Measurements from ENCODE around the gene PIGBOS1. TPM values are rescaled to one million over a fixed set of nuclear protein-coding genes. Genes with fewer than 3 reads are reported as not detected.

Gene PIGBOS1, protein sequence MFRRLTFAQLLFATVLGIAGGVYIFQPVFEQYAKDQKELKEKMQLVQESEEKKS
- total RNA-seq (10 to 100 TPM in 6 of 7 donors, 1 to 10 TPM in 1; 8.9 to 28.4 (median 15.1) TPM), polyA plus RNA-seq (10 to 100 TPM; 24.3 to 32.9 (median 26.4) TPM)
- long read RNA-seq, donor 1, transcript PIGBOS1-201 (2 exons, 866 nt) = major isoform, 7 of 15 reads
- long read RNA-seq, donor 1, partial matches to known transcripts = 7 of 15 reads
- long read RNA-seq, donor 1, other reads (novel, unspliced or antisense) = 0 of 15 reads
- long read RNA-seq, donor 2, transcript PIGBOS1-201 (2 exons, 866 nt) = major isoform, 5 of 8 reads
- long read RNA-seq, donor 2, partial matches to known transcripts = 0 of 8 reads
- long read RNA-seq, donor 2, other reads (novel, unspliced or antisense) = 0 of 8 reads

DNA sequence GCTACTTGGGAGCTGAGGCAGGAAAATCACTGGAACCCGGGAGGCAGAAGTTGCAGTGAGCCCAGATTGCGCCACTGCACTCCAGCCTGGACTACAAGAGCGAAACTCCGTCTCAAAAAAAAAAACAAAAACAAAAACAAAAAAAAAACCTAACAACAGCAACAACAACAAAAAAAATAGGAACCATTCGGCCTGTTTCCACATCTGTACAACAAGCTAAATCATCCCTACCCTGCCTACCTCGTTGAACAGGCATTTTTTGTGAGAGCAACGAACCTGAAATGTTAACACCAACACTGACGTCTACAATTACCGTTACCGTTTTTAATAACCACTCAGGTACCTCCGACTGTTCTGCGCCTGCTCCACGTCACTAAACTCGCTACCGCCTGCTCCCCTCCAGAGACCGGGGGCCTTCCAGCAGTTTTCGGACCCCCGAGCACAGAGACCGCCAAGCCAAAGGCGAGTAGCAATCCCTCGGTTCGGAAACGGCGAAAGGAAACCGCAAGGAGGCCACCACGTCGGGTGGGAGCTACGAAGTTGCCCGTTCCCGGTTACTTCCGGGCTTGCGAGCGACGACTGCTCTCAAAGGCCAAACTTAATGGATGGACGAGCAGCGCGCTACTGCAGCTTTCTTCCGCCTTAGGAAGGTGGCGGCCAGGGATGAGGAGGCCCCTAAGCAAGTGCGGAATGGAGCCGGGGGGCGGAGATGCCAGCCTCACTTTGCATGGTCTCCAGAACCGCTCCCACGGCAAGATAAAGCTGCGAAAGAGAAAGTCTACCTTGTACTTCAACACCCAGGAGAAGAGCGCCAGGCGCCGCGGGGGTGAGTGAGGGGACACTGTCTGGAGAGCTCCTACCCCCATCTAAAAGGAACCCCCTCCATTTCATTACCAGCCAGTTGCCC is at the start of gene PIGBOS1, which contains the start of gene PIGB:
TSS of gene PIGBOS1 (minus strand) at position 536 of the 907 bp plus-strand sequence. CDS start 1,331 bp downstream, outside the sequence.
TSS of gene PIGB (plus strand) at position 635 of the 907 bp plus-strand sequence. CDS start at position 664, 29 bp downstream.
- Histone ChIP-seq H3K4me1 (peaks cover 29 to 92% (median 69%) of the 10 kb centered on the region in 6 donors), H3K9me3 (no peaks in the 10 kb centered on the region), H3K27ac (peak within 1 kb of the TSS; percentile 94 to 98 (median 96)), H3K4me3 (peak within 1 kb of the TSS; percentile 53 to 87 (median 66)), H3K36me3 (peaks cover 0 to 14% (median under 1%) of the 10 kb centered on the region in 6 donors), H3K27me3 (replicated peaks in 1 of 7) (no peaks in the 10 kb centered on the region)
- peak; percentile 96 for DNase-seq
- WGBS, 5 donors = 0 to 1% (median 0%) methylated on average over 49 of the region's 49 CpGs
- TF ChIP-seq POLR2AphosphoS5 (IDR thresholded peaks at IDR 0.05) (peak; percentile 93 to 95 (median 94)), POLR2A (IDR thresholded peaks at IDR 0.05) (peak in 2 of 3 donors; percentile 20 to 55), CTCF (IDR thresholded peaks at IDR 0.05 in 8 of 11, conservative IDR thresholded peaks at IDR 0.05 in 3 of 11) (peak in 4 of 11 experiments; percentile 22 to 44 (median 38))
- intact Hi-C loops (cut with DNase I; ENCODE audit: low total_unique reads) = loop anchor here (10.0 kb wide), 1 partner anchor 86 kb away; the partner anchor contains the start of genes CCPG1 and PIERCE2

DNA sequence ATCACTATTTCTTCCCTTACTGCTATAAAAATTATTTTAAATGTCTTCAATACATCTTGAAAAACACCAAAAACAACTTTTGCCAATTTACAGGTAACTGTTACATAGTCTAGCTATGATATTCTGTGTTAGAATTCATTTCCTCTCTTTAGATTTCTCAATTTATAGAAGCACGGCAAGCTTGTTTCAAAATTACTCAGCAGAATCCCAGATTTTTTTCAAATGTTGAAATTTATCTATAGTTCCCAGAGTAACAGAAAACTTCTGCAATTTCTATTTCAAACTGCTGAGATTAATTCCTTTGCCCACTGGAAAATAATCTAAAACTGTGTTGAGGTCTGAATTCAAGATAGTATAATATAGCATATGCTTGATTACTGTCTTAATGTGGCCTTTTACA is 48.1 kb upstream of the PIGBOS1 start:
- TF ChIP-seq CTCF (IDR thresholded peaks at IDR 0.05 in 8 of 11, conservative IDR thresholded peaks at IDR 0.05 in 3 of 11) (no peak), POLR2A (IDR thresholded peaks at IDR 0.05) (no peak), POLR2AphosphoS5 (IDR thresholded peaks at IDR 0.05) (no peak)
- Histone ChIP-seq H3K4me1 (peaks cover 0 to 10% (median under 1%) of the 10 kb centered on the region in 6 donors), H3K9me3 (no peaks in the 10 kb centered on the region), H3K36me3 (peaks cover 0 to 87% (median 46%) of the 10 kb centered on the region in 6 donors), H3K27ac (no peak overlapping the region), H3K27me3 (replicated peaks in 1 of 7) (no peaks in the 10 kb centered on the region), H3K4me3 (no peak overlapping the region)
- DNase-seq = no peak
- intact Hi-C loops (cut with DNase I; ENCODE audit: low total_unique reads) = no loop called here
- 34 to 85% (median 44%) methylated on average over 1 of the region's 1 CpG for WGBS, 5 donors

DNA sequence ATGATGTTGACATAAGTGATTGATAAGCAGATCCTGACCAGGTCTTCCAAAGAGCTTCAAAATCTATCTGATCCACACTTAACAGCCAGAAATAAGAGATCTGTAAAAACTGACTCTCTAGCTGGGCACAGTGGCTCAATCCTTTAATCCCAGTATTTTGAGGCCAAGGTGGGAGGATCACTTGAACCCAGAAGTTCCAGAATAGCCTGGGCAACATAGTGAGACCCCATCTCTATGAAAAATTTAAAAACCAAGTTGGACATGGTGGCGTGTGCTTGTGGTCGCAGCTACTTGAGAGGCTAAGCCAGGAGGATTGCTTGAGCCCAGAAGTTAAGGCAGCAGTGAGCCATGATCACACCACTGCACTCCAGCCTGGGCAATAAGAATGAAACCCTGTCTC is 43.7 kb upstream of the PIGBOS1 start:
- Histone ChIP-seq H3K4me1 (peaks cover 0 to 10% (median 2%) of the 10 kb centered on the region in 6 donors), H3K27me3 (replicated peaks in 1 of 7) (no peaks in the 10 kb centered on the region), H3K9me3 (no peaks in the 10 kb centered on the region), H3K27ac (no peak overlapping the region), H3K36me3 (peaks cover 0 to 87% (median 41%) of the 10 kb centered on the region in 6 donors), H3K4me3 (no peak overlapping the region)
- 91 to 100% (median 100%) methylated on average over 2 of the region's 2 CpGs for WGBS, 5 donors
- intact Hi-C loops (cut with DNase I; ENCODE audit: low total_unique reads) = no loop called here
- no peak for DNase-seq
- no peak for TF ChIP-seq POLR2A (IDR thresholded peaks at IDR 0.05)

- intact Hi-C loops (cut with DNase I; ENCODE audit: low total_unique reads) = no loop called here
- no peaks in the 10 kb centered on the region for H3K27me3 ChIP-seq (replicated peaks in 1 of 7)
- no peaks in the 10 kb centered on the region for H3K9me3 ChIP-seq
- no peak overlapping the region for H3K27ac ChIP-seq
- TF ChIP-seq POLR2AphosphoS5 (IDR thresholded peaks at IDR 0.05) (no peak), POLR2A (IDR thresholded peaks at IDR 0.05) (no peak), CTCF (IDR thresholded peaks at IDR 0.05 in 8 of 11, conservative IDR thresholded peaks at IDR 0.05 in 3 of 11) (no peak)
- H3K4me3 ChIP-seq = no peak overlapping the region
- no peak for DNase-seq
- peaks cover 0 to 5% (median 0%) of the 10 kb centered on the region in 6 donors for H3K4me1 ChIP-seq
- 86 to 90% (median 89%) methylated on average over 10 of the region's 10 CpGs for WGBS, 5 donors
- peaks cover 0 to 99% (median 51%) of the 10 kb centered on the region in 6 donors for H3K36me3 ChIP-seq
These were observed 42.1 kb upstream of the PIGBOS1 start for GRCh38 chr15:55361048-55361447.
